Caco-2 (cell line): ENCODE measurements around the gene BPGM. TPM values are rescaled to one million over a fixed set of nuclear protein-coding genes. Genes with fewer than 3 reads are reported as not detected.

Experiments used
- BruUV-seq: library from RNA; stranded (reverse); fragments of 400-500 nt; replicated peaks from 2 replicates; lab custom pipeline; 2021; lab: Mats Ljungman, UMichigan
- CTCF ChIA-PET: fragments of 300-600 bp; sonication (Branson Sonifier 250); formaldehyde crosslinking; loops from one replicate; lab custom pipeline; 2022; ENCODE audit warnings: antibody characterized with exemption; lab: Charles Lee
- POLR2A ChIA-PET: fragments of 300-600 bp; sonication (Branson Sonifier 250); formaldehyde crosslinking; loops from one replicate; lab custom pipeline; 2022; ENCODE audit warnings: antibody characterized with exemption; lab: Charles Lee
- DNase-seq, 2 experiments: peaks; one replicate each; pipeline versions ENCODE4 v3.0.0 to v3.0.0-alpha.2; 2020 to 2022
- H3K27me3 ChIP-seq: replicated peaks from 2 replicates; pipeline ENCODE4 v1.6.0; 2011; ENCODE audit warnings: low read length; ENCODE audit not compliant: control insufficient read depth, insufficient read depth
- H3K36me3 ChIP-seq: 2 replicates; pipeline ENCODE4 v1.5.1; 2011; ENCODE audit warnings: low read length; ENCODE audit not compliant: control insufficient read depth, insufficient read depth
- H3K4me1 ChIP-seq: fragments of 250-450 bp; sonication (Bioruptor Pico); 2 replicates; pipeline ENCODE4 v1.5.1; 2020; ENCODE audit warnings: mild to moderate bottlenecking
- H3K4me3 ChIP-seq: 2 replicates; pipeline ENCODE4 v1.5.1; 2011; ENCODE audit warnings: low read depth, mild to moderate bottlenecking, control low read depth, low read length
- H3K9me3 ChIP-seq: fragments of 250-450 bp; sonication (Bioruptor Pico); 2 replicates; pipeline ENCODE4 v1.5.1; 2020; ENCODE audit warnings: mild to moderate bottlenecking, moderate library complexity
- H3K27ac Mint-ChIP-seq: one replicate; pipeline ENCODE4 v1.8.0; 2022; ENCODE audit warnings: mixed read lengths; ENCODE audit not compliant: unreplicated experiment
- H3K27me3 Mint-ChIP-seq: one replicate; pipeline ENCODE4 v1.8.0; 2022; ENCODE audit warnings: mixed read lengths; ENCODE audit not compliant: insufficient read depth, unreplicated experiment
- H3K36me3 Mint-ChIP-seq: one replicate; pipeline ENCODE4 v1.8.0; 2022; ENCODE audit warnings: mild to moderate bottlenecking, mixed read lengths; ENCODE audit not compliant: insufficient read depth, unreplicated experiment
- H3K4me1 Mint-ChIP-seq: one replicate; pipeline ENCODE4 v1.8.0; 2022; ENCODE audit warnings: low read depth, mixed read lengths; ENCODE audit not compliant: unreplicated experiment
- H3K4me3 Mint-ChIP-seq: one replicate; pipeline ENCODE4 v1.8.0; 2022; ENCODE audit warnings: mild to moderate bottlenecking, moderate library complexity, mixed read lengths; ENCODE audit not compliant: unreplicated experiment
- H3K9me3 Mint-ChIP-seq: one replicate; pipeline ENCODE4 v1.8.0; 2022; ENCODE audit warnings: mixed read lengths; ENCODE audit not compliant: unreplicated experiment
- CTCF ChIP-seq, 2 experiments: fragments of 200-600 bp in 1 of 2; IDR thresholded peaks; 1 replicate in 1 of 2; 2 replicates in 1 of 2; pipeline versions ENCODE4 v1.5.1 to v1.8.0; 2011 to 2022; ENCODE audit warnings: antibody characterized with exemption in 1 of 2, control low read depth in 1 of 2, inconsistent platforms in 1 of 2, low read depth in 1 of 2, low read length in 1 of 2, mild to moderate bottlenecking in 1 of 2, moderate library complexity in 1 of 2; ENCODE audit not compliant: insufficient read depth in 1 of 2, severe bottlenecking in 1 of 2, unreplicated experiment in 1 of 2
- intact Hi-C: fragments of 100-400 bp; cut with micrococcal nuclease; formaldehyde crosslinking; loops from one replicate; pipeline ENCODE4 v1.10.0; 2022; ENCODE audit not compliant: unreplicated experiment
- total RNA-seq: library from RNA; stranded (reverse); gene quantifications from 2 replicates; pipeline ENCODE4 v1.2.3, GENCODE V29; 2022

BPGM gene
- total RNA-seq, 1 experiment from 2014 or later = 8.1 TPM

GRCh38 chr7:134721171-134721570 lies 74.5 kb downstream of the BPGM start:
- Histone ChIP-seq H3K27me3 (no peaks in the 10 kb centered on the region), H3K4me3 (no peak overlapping the region), H3K9me3 (no peaks in the 10 kb centered on the region), H3K36me3 (no peaks in the 10 kb centered on the region), H3K4me1 (0 out of 2 replicates have a peak, but pooled peaks cover 5% of the 10 kb centered on the region)
- Mint-ChIP-seq H3K27ac (no peak overlapping the region), H3K36me3 (no peaks in the 10 kb centered on the region), H3K27me3 (no peaks in the 10 kb centered on the region), H3K4me1 (peaks cover 14% of the 10 kb centered on the region), H3K9me3 (no peaks in the 10 kb centered on the region), H3K4me3 (no peak overlapping the region)
- no TSS peak for BruUV-seq
- no peak for TF ChIP-seq CTCF (IDR thresholded peaks at IDR 0.05; ENCODE audit: insufficient read depth in 1 of 2, low read depth in 1 of 2, low read length in 1 of 2, severe bottlenecking in 1 of 2, unreplicated experiment in 1 of 2)
- no peak for DNase-seq
- intact Hi-C loops = loop anchor here (10.0 kb wide), 1 partner anchor 124 kb away; no protein-coding TSS in a partner anchor
- ChIA-PET CTCF (no interaction called here), POLR2A (no interaction called here)

- no peaks in the 10 kb centered on the region for H3K9me3 Mint-ChIP-seq
- Histone ChIP-seq H3K4me1 (0 out of 2 replicates have a peak, but pooled peaks cover 5% of the 10 kb centered on the region), H3K36me3 (no peaks in the 10 kb centered on the region), H3K9me3 (no peaks in the 10 kb centered on the region), H3K27me3 (no peaks in the 10 kb centered on the region), H3K4me3 (no peak overlapping the region)
- peak overlapping the region; percentile 39 for H3K27ac Mint-ChIP-seq
- no peak for TF ChIP-seq CTCF (IDR thresholded peaks at IDR 0.05; ENCODE audit: insufficient read depth in 1 of 2, low read depth in 1 of 2, low read length in 1 of 2, severe bottlenecking in 1 of 2, unreplicated experiment in 1 of 2)
- H3K4me3 Mint-ChIP-seq = no peak overlapping the region
- H3K36me3 Mint-ChIP-seq = no peaks in the 10 kb centered on the region
- intact Hi-C loops = loop anchor here (10.0 kb wide), 1 partner anchor 122 kb away; no protein-coding TSS in a partner anchor
- POLR2A ChIA-PET = no interaction called here
- no TSS peak for BruUV-seq
- H3K27me3 Mint-ChIP-seq = no peaks in the 10 kb centered on the region
- H3K4me1 Mint-ChIP-seq = peaks cover 14% of the 10 kb centered on the region
- CTCF ChIA-PET = no interaction called here
- no peak for DNase-seq
These were observed 76.2 kb downstream of the BPGM start for GRCh38 chr7:134722786-134723322.

- H3K27me3 Mint-ChIP-seq = no peaks in the 10 kb centered on the region
- H3K36me3 ChIP-seq = no peaks in the 10 kb centered on the region
- H3K4me1 ChIP-seq = 0 out of 2 replicates have a peak, but pooled peaks cover 5% of the 10 kb centered on the region
- ChIA-PET POLR2A (interaction anchor here (0.6 kb wide), 3 partner anchors 245 to 355 kb away, joined by 3 to 14 read pairs (median 4); no protein-coding TSS in a partner anchor), CTCF (interaction anchor here (0.7 to 1.5 kb wide), 7 partner anchors 10 to 219 kb away, joined by 3 to 6 read pairs (median 4); no protein-coding TSS in a partner anchor)
- no peaks in the 10 kb centered on the region for H3K36me3 Mint-ChIP-seq
- BruUV-seq = no TSS peak
- intact Hi-C loops = loop anchor here (1.0 to 10.0 kb wide), 2 partner anchors 121 to 220 kb away; no protein-coding TSS in a partner anchor
- H3K9me3 ChIP-seq = no peaks in the 10 kb centered on the region
- H3K9me3 Mint-ChIP-seq = no peaks in the 10 kb centered on the region
- H3K4me3 Mint-ChIP-seq = no peak overlapping the region
- no peak overlapping the region for H3K27ac Mint-ChIP-seq
- no peak for DNase-seq
- no peaks in the 10 kb centered on the region for H3K27me3 ChIP-seq
- peaks cover 14% of the 10 kb centered on the region for H3K4me1 Mint-ChIP-seq
- no peak overlapping the region for H3K4me3 ChIP-seq
- no peak for TF ChIP-seq CTCF (IDR thresholded peaks at IDR 0.05; ENCODE audit: insufficient read depth in 1 of 2, low read depth in 1 of 2, low read length in 1 of 2, severe bottlenecking in 1 of 2, unreplicated experiment in 1 of 2)
These were observed 77.2 kb downstream of the BPGM start for GRCh38 chr7:134723892-134724291.
